ENCODE measurements around the gene MYBPHL.

DNA sequence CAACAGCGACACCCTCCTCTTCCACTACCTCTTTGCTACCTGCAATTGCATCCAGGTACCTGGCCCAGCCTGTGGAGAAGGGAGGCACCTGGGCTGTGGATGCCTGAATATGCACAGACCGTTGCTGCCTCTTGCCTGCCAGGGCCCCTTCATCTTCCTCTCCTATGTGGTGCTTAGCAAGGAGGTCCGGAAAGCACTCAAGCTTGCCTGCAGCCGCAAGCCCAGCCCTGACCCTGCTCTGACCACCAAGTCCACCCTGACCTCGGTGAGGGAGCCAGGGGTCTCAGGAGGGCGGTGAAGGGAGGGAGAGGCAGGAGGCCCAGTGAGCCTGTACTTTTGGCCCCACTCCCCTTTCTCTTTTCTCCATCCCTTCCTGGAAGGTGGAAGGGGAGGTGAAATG is 35.4 kb downstream of the MYBPHL start:
- no peak for TF ChIP-seq ZFP3 (tag by site-specific recombination; IDR thresholded peaks at IDR 0.05; ENCODE audit: low read depth)
- TF ChIP-seq, protein P1, sequence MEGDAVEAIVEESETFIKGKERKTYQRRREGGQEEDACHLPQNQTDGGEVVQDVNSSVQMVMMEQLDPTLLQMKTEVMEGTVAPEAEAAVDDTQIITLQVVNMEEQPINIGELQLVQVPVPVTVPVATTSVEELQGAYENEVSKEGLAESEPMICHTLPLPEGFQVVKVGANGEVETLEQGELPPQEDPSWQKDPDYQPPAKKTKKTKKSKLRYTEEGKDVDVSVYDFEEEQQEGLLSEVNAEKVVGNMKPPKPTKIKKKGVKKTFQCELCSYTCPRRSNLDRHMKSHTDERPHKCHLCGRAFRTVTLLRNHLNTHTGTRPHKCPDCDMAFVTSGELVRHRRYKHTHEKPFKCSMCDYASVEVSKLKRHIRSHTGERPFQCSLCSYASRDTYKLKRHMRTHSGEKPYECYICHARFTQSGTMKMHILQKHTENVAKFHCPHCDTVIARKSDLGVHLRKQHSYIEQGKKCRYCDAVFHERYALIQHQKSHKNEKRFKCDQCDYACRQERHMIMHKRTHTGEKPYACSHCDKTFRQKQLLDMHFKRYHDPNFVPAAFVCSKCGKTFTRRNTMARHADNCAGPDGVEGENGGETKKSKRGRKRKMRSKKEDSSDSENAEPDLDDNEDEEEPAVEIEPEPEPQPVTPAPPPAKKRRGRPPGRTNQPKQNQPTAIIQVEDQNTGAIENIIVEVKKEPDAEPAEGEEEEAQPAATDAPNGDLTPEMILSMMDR (tag by site-specific recombination; IDR thresholded peaks at IDR 0.05) = no peak
- TF ChIP-seq ZNF629 (tag by site-specific recombination; IDR thresholded peaks at IDR 0.05) = no peak

Data from HEK293 (cell line).